GM06990 (cell line): ENCODE measurements around the gene NFYA.

Experiments used
- DNase-seq: peaks from one replicate; pipeline ENCODE4 v3.0.0-alpha.2; 2011; ENCODE audit not compliant: insufficient read length; ENCODE audit errors: extremely low read depth
- H3K27me3 ChIP-seq: replicated peaks from 2 replicates; pipeline ENCODE4 v1.6.0; 2011; ENCODE audit warnings: low read length; ENCODE audit not compliant: control insufficient read depth, insufficient read depth
- H3K36me3 ChIP-seq: 2 replicates; pipeline ENCODE4 v1.5.1; 2011; ENCODE audit warnings: low read length; ENCODE audit not compliant: control insufficient read depth, insufficient read depth
- H3K4me3 ChIP-seq: replicated peaks from 2 replicates; pipeline ENCODE4 v1.5.1; 2011; ENCODE audit warnings: low read depth, mild to moderate bottlenecking, control low read depth, low read length
- CTCF ChIP-seq: IDR thresholded peaks from 2 replicates; pipeline ENCODE4 v1.5.1; 2011; ENCODE audit warnings: low read length, control low read depth, mild to moderate bottlenecking, inconsistent platforms; ENCODE audit not compliant: insufficient read depth, poor library complexity, severe bottlenecking

NFYA gene

GRCh38 chr6:41072836-41073202, at the start of gene NFYA:
Gene NFYA, plus strand, starts transcription at chr6:41072974. Its CDS starts 6,116 bp downstream, at chr6:41079090.
- no peaks in the 10 kb centered on the region for H3K27me3 ChIP-seq
- DNase-seq, result peak; percentile 99
- TF ChIP-seq CTCF, result no peak
- peaks cover 1% of the 10 kb centered on the region; the same call in 1 of the 2 replicates for H3K36me3 ChIP-seq
- H3K4me3 ChIP-seq, result peak within 1 kb of the TSS; percentile 100

- Histone ChIP-seq H3K36me3 (no peaks in the 10 kb centered on the region), H3K4me3 (no peak overlapping the region), H3K27me3 (no peaks in the 10 kb centered on the region; the same call in 1 of the 2 replicates)
- no peak for DNase-seq
- TF ChIP-seq CTCF, result no peak
These were observed 49.7 kb upstream of the NFYA start for GRCh38 chr6:41023114-41023513.

- no peak overlapping the region for H3K4me3 ChIP-seq
- no peaks in the 10 kb centered on the region for H3K36me3 ChIP-seq
- TF ChIP-seq CTCF, result no peak
- no peaks in the 10 kb centered on the region; the same call in 1 of the 2 replicates for H3K27me3 ChIP-seq
- no peak for DNase-seq
These were observed 46.7 kb upstream of the NFYA start for GRCh38 chr6:41025966-41026530.

GRCh38 chr6:41027241-41027640, 45.5 kb upstream of the NFYA start:
- DNase-seq, result no peak
- peak overlapping the region; percentile 60; the same call in 1 of the 2 replicates for H3K4me3 ChIP-seq
- no peaks in the 10 kb centered on the region for H3K36me3 ChIP-seq
- H3K27me3 ChIP-seq, result no peaks in the 10 kb centered on the region
- no peak for TF ChIP-seq CTCF

- Histone ChIP-seq H3K4me3 (peak overlapping the region; percentile 60), H3K27me3 (no peaks in the 10 kb centered on the region), H3K36me3 (no peaks in the 10 kb centered on the region)
- peak; percentile 86 for TF ChIP-seq CTCF
- peak; percentile 83 for DNase-seq
These were observed 44.8 kb upstream of the NFYA start for GRCh38 chr6:41027799-41028560.
